HG03457 (cell line): ENCODE data around the gene MAPK11.

Experiments
- ATAC-seq: cut with Tn5 transposase; IDR thresholded peaks from one replicate; pipeline ENCODE4 v1.9.1; 2021; ENCODE audit warnings: moderate number of reproducible peaks; ENCODE audit not compliant: unreplicated experiment

The MAPK11 gene

GRCh38 chr22:50269970-50270665 is at the start of gene MAPK11:
MAPK11 (minus strand) TSS chr22:50270380; CDS start chr22:50270292, 88 bp downstream.
- no peak for ATAC-seq

GRCh38 chr22:50319503-50319951 is 49.3 kb upstream of the MAPK11 start:
- ATAC-seq = no peak

GRCh38 chr22:50318698-50319411 is 48.7 kb upstream of the MAPK11 start:
- ATAC-seq = no peak

DNA sequence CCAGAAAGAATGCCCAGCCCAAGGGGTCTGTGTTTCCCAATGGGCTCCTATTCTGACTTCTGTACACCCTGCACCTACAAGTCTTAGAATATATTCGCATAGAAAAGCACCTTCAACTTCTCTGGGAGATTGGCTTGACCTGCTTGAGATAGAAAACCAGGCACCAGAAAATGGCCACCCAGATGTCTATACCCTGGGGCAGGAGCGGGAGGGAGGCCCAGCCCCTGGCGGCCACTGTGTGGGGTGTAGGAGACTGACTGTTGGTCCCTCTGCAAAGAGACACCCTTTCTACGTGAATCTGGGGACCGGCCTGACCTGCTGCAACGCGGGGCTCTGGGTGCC is 48.1 kb upstream of the MAPK11 start:
- no peak for ATAC-seq

DNA sequence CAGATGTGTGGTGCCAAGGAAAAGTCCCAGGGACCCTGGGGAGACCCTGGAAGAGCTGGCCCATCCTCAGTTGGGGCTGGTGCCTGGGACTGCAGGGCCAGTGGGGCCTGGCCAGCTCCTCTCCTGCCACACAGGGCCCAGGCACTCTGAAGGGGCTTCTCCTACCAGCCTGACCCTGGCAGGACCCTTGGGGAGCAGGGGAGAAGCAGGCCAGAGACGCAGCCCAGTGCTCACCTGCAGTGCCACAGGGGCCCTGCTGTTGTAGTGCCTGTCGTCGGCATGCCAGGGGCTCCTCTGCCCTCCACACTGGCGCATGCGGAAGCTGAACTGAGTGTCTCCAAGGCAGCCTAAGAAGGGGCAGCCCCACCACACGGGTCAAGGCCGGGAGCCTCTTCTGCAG is 47.5 kb upstream of the MAPK11 start:
- no peak for ATAC-seq

- no peak for ATAC-seq
Observed at GRCh38 chr22:50317178-50317577, 47.0 kb upstream of the MAPK11 start.

DNA sequence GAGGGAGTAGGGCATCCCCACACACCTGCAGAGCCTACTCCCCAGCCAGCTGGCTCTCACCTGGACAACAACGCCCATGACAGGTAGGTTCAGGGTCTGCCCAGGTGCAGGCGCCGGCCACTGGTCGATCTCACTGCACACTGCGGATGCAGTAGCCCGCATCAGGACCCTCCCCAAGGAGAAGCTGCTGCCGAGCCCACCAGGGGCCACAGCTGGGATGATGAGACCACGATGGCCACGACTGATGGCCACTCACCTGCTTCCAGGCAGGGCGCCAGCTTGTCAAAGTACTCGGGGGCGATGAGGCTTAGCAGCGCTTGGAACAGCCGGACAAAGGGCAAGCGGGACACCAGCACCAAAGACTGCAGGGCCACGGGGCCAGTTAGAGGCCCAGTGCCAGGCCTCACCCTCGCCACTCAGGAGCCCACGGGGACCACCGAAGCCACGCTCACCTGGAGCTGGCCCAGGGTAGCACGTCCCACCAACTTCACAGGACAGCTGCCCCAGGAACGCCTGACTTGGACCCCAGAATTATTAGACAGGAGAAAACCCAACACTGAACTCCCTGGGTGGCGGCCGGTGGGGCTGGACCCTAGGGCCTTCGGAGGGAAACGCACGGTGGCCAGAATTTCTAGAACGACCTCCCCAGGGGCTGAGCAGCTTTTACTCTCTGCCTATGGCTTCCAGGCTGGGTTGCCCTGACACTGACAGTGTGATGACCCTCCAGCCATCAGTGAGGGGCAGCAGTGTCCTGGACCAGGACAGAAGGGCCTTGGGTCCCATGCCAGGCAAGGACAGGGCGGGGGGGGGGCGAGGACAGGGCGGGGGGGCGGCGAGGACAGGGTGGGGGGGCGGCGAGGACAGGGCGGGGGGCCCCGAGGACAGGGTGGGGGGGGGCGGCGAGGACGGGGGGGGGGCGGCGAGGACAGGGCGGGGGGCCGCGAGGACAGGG is 46.2 kb upstream of the MAPK11 start:
- no peak for ATAC-seq

DNA sequence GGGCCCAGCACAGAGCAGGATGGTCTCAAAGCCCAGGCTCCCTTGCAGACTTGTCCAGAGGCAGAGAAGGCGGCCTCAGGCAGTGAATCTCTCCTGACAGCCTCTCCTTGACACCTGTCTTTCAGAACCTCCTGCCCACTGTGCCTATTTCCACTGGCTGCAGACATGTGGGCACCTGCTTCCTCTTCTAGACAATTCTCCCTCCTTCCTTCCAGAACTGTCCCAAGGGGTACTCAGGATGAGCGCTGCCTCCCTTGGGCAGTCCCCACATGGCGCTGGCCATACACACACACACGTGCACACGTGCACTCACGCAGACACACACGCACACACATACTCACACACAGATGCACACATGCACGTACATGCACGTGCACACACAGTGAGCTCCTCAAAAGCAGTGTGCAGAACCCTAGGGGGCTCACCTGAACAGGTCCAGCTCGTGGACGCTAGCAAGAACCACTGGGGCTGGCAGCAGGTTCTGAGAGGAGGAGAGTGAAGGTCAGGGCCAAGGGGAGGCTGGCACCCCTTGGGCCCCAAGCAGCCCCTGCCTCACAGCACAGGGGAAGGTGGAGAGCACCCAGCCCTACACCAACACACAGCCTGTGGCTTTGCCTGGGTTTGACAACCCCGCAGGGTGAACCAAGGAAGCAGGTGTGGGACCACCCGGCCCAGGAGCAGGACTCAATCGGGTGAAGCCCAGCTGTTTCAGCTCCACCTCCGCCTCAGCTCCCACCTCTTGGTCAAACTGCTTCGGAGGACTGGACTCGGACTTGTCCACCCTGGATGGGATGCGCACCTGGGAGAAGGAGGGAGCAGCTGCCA is 45.3 kb upstream of the MAPK11 start:
- no peak for ATAC-seq

- peak; percentile 48 for ATAC-seq
Observed at GRCh38 chr22:50314455-50315288, 44.5 kb upstream of the MAPK11 start.

DNA sequence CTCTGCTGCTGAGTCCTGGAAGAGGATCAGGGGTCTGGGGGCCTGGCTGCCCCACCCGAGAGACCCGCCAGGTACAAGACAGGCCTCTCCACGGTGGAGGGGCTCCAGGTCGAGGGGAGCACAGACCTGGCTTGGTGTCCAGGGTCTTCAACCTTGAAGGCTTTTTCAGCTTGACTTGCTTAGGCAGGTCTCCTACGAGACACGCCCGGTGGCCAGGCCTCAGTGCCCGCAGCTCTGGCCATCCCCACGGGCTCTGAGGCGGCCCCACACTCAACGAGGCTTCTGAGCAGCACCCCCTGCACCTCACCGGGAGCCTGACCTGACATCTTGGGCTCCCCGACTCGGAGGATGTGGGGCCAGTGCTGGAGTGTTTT is 43.9 kb upstream of the MAPK11 start:
- ATAC-seq = no peak

GRCh38 chr22:50313600-50313999 is 43.4 kb upstream of the MAPK11 start:
- ATAC-seq = no peak

DNA sequence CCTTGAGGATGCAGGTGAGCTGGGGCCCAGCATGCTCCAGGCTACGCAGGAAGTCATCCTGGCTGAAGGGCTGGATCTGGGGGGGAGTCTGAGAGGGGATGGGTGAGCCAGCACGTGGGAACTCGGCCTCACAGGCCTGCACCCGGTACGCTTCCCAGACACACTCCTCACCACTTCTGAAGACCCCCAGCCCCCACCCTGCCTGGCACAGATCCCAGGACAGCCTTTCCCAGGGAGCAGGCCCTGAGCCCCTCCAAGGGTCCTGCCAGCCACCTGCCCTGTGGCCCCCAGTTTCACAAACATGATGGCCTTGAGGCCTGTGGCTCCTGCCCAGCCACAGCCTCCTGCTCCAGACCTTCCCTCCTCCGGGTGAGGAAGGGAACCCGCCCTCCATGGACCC is 42.8 kb upstream of the MAPK11 start:
- ATAC-seq = no peak

DNA sequence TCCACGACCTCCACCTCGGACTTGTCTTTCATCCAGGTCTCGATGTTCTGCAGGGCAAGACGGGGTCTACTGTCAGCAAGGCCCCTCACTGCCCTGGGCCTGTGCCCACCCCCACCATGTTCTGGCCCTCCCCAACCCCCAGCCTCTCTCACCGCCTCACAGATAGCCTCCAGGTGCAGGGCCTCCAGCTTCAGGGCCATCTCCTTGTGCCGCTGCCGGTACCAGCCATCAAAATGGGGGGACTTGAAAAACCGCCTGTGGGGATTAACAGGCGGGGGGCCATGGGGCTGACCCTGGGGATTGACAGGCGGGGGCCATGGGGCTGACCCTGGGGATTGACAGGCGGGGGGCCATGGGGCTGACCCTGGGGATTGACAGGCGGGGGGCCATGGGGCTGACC is 42.2 kb upstream of the MAPK11 start:
- ATAC-seq = no peak

- no peak for ATAC-seq
Observed at GRCh38 chr22:50311606-50312351, 41.6 kb upstream of the MAPK11 start.

GRCh38 chr22:50310949-50311444 is 40.8 kb upstream of the MAPK11 start:
- no peak for ATAC-seq

DNA sequence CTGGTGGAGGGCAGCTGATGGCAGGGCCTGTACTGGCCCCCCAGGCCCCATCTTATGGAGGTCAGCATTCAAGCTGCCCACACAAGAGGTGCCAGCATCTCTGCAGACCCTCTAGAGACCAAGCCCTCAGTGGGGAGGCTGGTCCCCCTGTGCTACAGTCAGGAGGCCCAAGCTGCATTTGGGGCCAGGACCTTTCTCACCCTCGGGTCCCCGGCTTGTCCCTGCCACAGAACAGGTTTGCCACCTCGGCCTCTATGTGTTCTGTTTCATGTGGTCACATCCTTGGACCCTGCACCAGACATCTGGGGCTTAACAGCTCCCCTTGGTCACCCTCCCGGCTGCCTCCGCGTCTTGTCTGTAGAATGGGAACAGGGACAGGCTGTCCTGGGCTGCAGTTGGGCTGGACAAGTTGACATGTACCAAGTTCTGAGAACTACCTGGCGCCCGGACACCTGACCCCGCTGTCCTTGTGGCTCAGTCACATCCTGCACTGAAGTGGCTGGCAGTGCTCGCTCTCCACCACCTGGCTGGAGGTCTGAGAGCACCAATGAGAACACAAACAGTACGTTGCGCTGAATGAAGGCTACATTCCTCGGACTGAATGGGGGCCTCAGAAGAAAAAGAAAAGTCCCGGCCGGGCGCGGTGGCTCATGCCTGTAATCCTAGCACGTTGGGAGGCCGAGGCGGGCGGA is 40.0 kb upstream of the MAPK11 start:
- no peak for ATAC-seq

DNA sequence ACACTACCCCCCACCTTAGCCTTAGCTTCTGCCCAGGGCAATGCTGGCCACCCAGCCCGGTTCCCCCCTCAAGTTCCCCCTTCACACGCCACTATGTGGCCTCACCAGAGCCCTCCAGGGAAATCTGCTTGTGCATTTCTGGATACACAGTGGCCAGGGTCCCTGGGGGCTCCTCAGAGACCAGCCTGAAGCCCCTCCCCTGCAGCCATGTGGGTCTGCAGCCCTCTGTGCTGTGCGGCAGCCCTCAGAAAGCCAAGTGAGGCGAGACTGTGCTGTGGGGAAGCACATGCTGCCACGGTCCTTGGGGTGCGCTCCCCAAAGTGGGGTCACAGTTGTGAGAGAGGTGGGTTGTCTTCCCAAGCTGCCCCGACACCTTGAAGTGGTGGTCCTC is 39.4 kb upstream of the MAPK11 start:
- no peak for ATAC-seq

GRCh38 chr22:50308986-50309600 is 38.9 kb upstream of the MAPK11 start:
- ATAC-seq = no peak
